Measurements from ENCODE around the gene PHF21A.

- no peak for TF ChIP-seq POLR2A (IDR thresholded peaks at IDR 0.05)
- TF ChIP-seq CTCF (IDR thresholded peaks at IDR 0.05), result no peak
- no peak for TF ChIP-seq POLR2AphosphoS5 (IDR thresholded peaks at IDR 0.05)
These were observed 94.5 kb downstream of the PHF21A start for GRCh38 chr11:46026606-46027293.
